ENCODE results near the gene UBE2G2.

GRCh38 chr21:44751186-44751798 lies 50.3 kb downstream of the UBE2G2 start:
- TF ChIP-seq CSDC2 (CRISPR knock-in tag; IDR thresholded peaks at IDR 0.05), result no peak
- TF ChIP-seq POU6F1 (CRISPR knock-in tag; IDR thresholded peaks at IDR 0.05; ENCODE audit: borderline replicate concordance, low read depth), result no peak
- no peak for TF ChIP-seq RARB (CRISPR knock-in tag; IDR thresholded peaks at IDR 0.05)
- TF ChIP-seq PATZ1 (CRISPR knock-in tag; IDR thresholded peaks at IDR 0.05; ENCODE audit: borderline replicate concordance), result no peak
- no peak for TF ChIP-seq TSHZ2 (CRISPR knock-in tag; IDR thresholded peaks at IDR 0.05)
- TF ChIP-seq GLIS3 (CRISPR knock-in tag; IDR thresholded peaks at IDR 0.05), result no peak
- TF ChIP-seq, protein P1, sequence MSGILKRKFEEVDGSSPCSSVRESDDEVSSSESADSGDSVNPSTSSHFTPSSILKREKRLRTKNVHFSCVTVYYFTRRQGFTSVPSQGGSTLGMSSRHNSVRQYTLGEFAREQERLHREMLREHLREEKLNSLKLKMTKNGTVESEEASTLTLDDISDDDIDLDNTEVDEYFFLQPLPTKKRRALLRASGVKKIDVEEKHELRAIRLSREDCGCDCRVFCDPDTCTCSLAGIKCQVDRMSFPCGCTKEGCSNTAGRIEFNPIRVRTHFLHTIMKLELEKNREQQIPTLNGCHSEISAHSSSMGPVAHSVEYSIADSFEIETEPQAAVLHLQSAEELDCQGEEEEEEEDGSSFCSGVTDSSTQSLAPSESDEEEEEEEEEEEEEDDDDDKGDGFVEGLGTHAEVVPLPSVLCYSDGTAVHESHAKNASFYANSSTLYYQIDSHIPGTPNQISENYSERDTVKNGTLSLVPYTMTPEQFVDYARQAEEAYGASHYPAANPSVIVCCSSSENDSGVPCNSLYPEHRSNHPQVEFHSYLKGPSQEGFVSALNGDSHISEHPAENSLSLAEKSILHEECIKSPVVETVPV (CRISPR knock-in tag; IDR thresholded peaks at IDR 0.05), result no peak
- TF ChIP-seq ZNF8 (CRISPR knock-in tag; IDR thresholded peaks at IDR 0.05), result no peak
- no peak for TF ChIP-seq ISL1 (CRISPR knock-in tag; IDR thresholded peaks at IDR 0.05)
- no peak for TF ChIP-seq OSR1 (CRISPR knock-in tag; IDR thresholded peaks at IDR 0.05)
- TF ChIP-seq ARNTL (CRISPR knock-in tag; IDR thresholded peaks at IDR 0.05; ENCODE audit: borderline replicate concordance, low read depth), result no peak
- TF ChIP-seq BACH2 (CRISPR knock-in tag; IDR thresholded peaks at IDR 0.05; ENCODE audit: borderline replicate concordance), result no peak
- TF ChIP-seq CREB5 (CRISPR knock-in tag; IDR thresholded peaks at IDR 0.05; ENCODE audit: low read depth), result no peak
- TF ChIP-seq ESRRG (CRISPR knock-in tag; IDR thresholded peaks at IDR 0.05), result no peak

Data from SK-N-SH treated with all-trans-retinoic acid at 6 μM for 48 hours (cell line).